WTC11 (cell line): ENCODE results near the gene CFAP58. TPM values are rescaled to one million over a fixed set of nuclear protein-coding genes. Genes with fewer than 3 reads are reported as not detected.

Source experiments
- ATAC-seq: fragments of 200-7000 bp; cut with Tn5 transposase; 2 replicates; pipeline ENCODE4 v1.10.0; 2021; ENCODE audit warnings: mild to moderate bottlenecking, moderate library complexity
- CTCF ChIA-PET: fragments of 300-600 bp; sonication (Branson Sonifier 250); formaldehyde crosslinking; loops from one replicate; lab custom pipeline; 2021; ENCODE audit warnings: antibody characterized with exemption; lab: Charles Lee
- POLR2A ChIA-PET: fragments of 350-600 bp; sonication (Branson Sonifier 250); formaldehyde crosslinking; loops from one replicate; lab custom pipeline; 2021; ENCODE audit warnings: antibody characterized with exemption; lab: Charles Lee
- DNase-seq: peaks from one replicate; pipeline ENCODE4 v3.0.0; 2021; ENCODE audit warnings: low spot score
- H3K27ac Mint-ChIP-seq: 2 replicates; pipeline ENCODE4 v1.8.0; 2021; ENCODE audit warnings: mixed read lengths
- H3K27me3 Mint-ChIP-seq: 2 replicates; pipeline ENCODE4 v1.8.0; 2021; ENCODE audit warnings: low read depth, mild to moderate bottlenecking, moderate library complexity, mixed read lengths
- H3K36me3 Mint-ChIP-seq: 2 replicates; pipeline ENCODE4 v1.8.0; 2021; ENCODE audit warnings: mixed read lengths
- H3K4me1 Mint-ChIP-seq: 2 replicates; pipeline ENCODE4 v1.8.0; 2022; ENCODE audit warnings: mixed read lengths
- H3K4me3 Mint-ChIP-seq: 2 replicates; pipeline ENCODE4 v1.8.0; 2021; ENCODE audit warnings: mild to moderate bottlenecking, moderate library complexity, mixed read lengths
- H3K9me3 Mint-ChIP-seq: 2 replicates; pipeline ENCODE4 v1.8.0; 2021; ENCODE audit warnings: mixed read lengths
- ATF3 ChIP-seq: sonication (generic); formaldehyde crosslinking; conservative IDR thresholded peaks from 2 replicates; pipeline ENCODE4 v1.8.1; 2022; ENCODE audit warnings: mild to moderate bottlenecking, missing genetic modification reagents
- CBFB ChIP-seq: sonication (generic); formaldehyde crosslinking; IDR thresholded peaks from 2 replicates; pipeline ENCODE4 v1.8.1; 2022; ENCODE audit warnings: mild to moderate bottlenecking, low read depth, missing genetic modification reagents
- CTCF ChIP-seq: fragments of 200-600 bp; IDR thresholded peaks from 2 replicates; pipeline ENCODE4 v1.8.0; 2022; ENCODE audit warnings: antibody characterized with exemption
- E2F1 ChIP-seq: sonication (generic); formaldehyde crosslinking; IDR thresholded peaks from 2 replicates; pipeline ENCODE4 v1.8.0; 2022; ENCODE audit warnings: mild to moderate bottlenecking, missing genetic modification reagents
- ETV6 ChIP-seq: sonication (generic); formaldehyde crosslinking; IDR thresholded peaks from 2 replicates; pipeline ENCODE4 v1.8.1; 2022; ENCODE audit warnings: mild to moderate bottlenecking, missing genetic modification reagents
- GRHL2 ChIP-seq: fragments of 250-450 bp; sonication (Bioruptor Pico); IDR thresholded peaks from 2 replicates; pipeline ENCODE4 v1.8.0; 2022; ENCODE audit warnings: mild to moderate bottlenecking, moderate library complexity; ENCODE audit not compliant: insufficient replicate concordance, severe bottlenecking
- GTF2I ChIP-seq: fragments of 250-450 bp; sonication (Bioruptor Pico); conservative IDR thresholded peaks from 2 replicates; pipeline ENCODE4 v1.4.0; 2021; ENCODE audit warnings: mild to moderate bottlenecking
- IRF1 ChIP-seq: sonication (generic); formaldehyde crosslinking; IDR thresholded peaks from 2 replicates; pipeline ENCODE4 v1.8.0; 2023; ENCODE audit warnings: missing genetic modification reagents
- MYBL2 ChIP-seq: sonication (generic); formaldehyde crosslinking; IDR thresholded peaks from 2 replicates; pipeline ENCODE4 v1.8.1; 2023; ENCODE audit warnings: mild to moderate bottlenecking, moderate library complexity, missing genetic modification reagents
- RORB ChIP-seq: fragments of 250-450 bp; sonication (Bioruptor Pico); IDR thresholded peaks from 2 replicates; pipeline ENCODE4 v1.9.0; 2021; ENCODE audit warnings: mild to moderate bottlenecking
- SP1 ChIP-seq: sonication (generic); formaldehyde crosslinking; conservative IDR thresholded peaks from 2 replicates; pipeline ENCODE4 v1.8.1; 2022; ENCODE audit warnings: missing genetic modification reagents
- TCF7 ChIP-seq: sonication (generic); formaldehyde crosslinking; IDR thresholded peaks from 2 replicates; pipeline ENCODE4 v1.8.0; 2022; ENCODE audit warnings: mild to moderate bottlenecking, low read depth, missing genetic modification reagents, moderate library complexity
- total RNA-seq: library from RNA; stranded (reverse); gene quantifications from 3 replicates; pipeline ENCODE4 v1.2.3, GENCODE V29; 2021
- TF ChIP-seq, protein P1 (sequence below): fragments of 250-450 bp; sonication (Bioruptor Pico); IDR thresholded peaks from 2 replicates; pipeline ENCODE4 v1.9.0; 2021; ENCODE audit warnings: moderate library complexity, mild to moderate bottlenecking, inconsistent platforms, borderline replicate concordance
- TF ChIP-seq, protein P2 (sequence below): sonication (generic); formaldehyde crosslinking; IDR thresholded peaks from 2 replicates; pipeline ENCODE4 v1.8.0; 2023; ENCODE audit warnings: mild to moderate bottlenecking, missing genetic modification reagents
- TF ChIP-seq, protein P3 (sequence below): sonication (generic); formaldehyde crosslinking; IDR thresholded peaks from 2 replicates; pipeline ENCODE4 v1.8.0; 2023; ENCODE audit warnings: missing genetic modification reagents, mild to moderate bottlenecking, borderline replicate concordance
- TF ChIP-seq, protein P4 (sequence below): sonication (generic); formaldehyde crosslinking; IDR thresholded peaks from 2 replicates; pipeline ENCODE4 v1.8.0; 2022; ENCODE audit warnings: mild to moderate bottlenecking, missing genetic modification reagents
- TF ChIP-seq, protein P5 (sequence below): fragments of 250-450 bp; sonication (Bioruptor Pico); IDR thresholded peaks from 2 replicates; pipeline ENCODE4 v1.9.0; 2021; ENCODE audit warnings: mild to moderate bottlenecking

Gene CFAP58
- total RNA-seq, 1 experiment from 2014 or later, result 1.0 TPM

- no peak for TF ChIP-seq GTF2I (CRISPR knock-in tag)
- TF ChIP-seq, all 79 proteins: peak for 0
Observed at GRCh38 chr10:104324221-104324686, 29.4 kb upstream of the CFAP58 start (continued).

- ChIA-PET POLR2A (no interaction called here), CTCF (interaction anchor here (1.4 kb wide), 1 partner anchor 50 kb away, joined by 3 read pairs; no protein-coding TSS in a partner anchor)
- Mint-ChIP-seq H3K27ac (peak overlapping the region; percentile 69; the same call in 1 of the 2 replicates), H3K9me3 (no peaks in the 10 kb centered on the region), H3K27me3 (no peaks in the 10 kb centered on the region), H3K4me1 (peaks cover 94% of the 10 kb centered on the region), H3K4me3 (no peak overlapping the region), H3K36me3 (peaks cover 5% of the 10 kb centered on the region; the same call in 1 of the 2 replicates)
- DNase-seq (no peak), ATAC-seq (no peak)
- TF ChIP-seq E2F1 (CRISPR knock-in tag) (no peak), MYBL2 (CRISPR knock-in tag) (no peak), ETV6 (no peak), ATF3 (no peak), CBFB (CRISPR knock-in tag) (no peak), TCF7 (CRISPR knock-in tag) (no peak), IRF1 (no peak), SP1 (CRISPR knock-in tag) (no peak), RORB (CRISPR knock-in tag) (no peak), GRHL2 (CRISPR knock-in tag) (no peak), CTCF (no peak)
- TF ChIP-seq, protein P1, sequence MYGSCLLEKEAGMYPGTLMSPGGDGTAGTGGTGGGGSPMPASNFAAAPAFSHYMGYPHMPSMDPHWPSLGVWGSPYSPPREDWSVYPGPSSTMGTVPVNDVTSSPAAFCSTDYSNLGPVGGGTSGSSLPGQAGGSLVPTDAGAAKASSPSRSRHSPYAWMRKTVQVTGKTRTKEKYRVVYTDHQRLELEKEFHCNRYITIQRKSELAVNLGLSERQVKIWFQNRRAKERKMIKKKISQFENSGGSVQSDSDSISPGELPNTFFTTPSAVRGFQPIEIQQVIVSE (CRISPR knock-in tag), result no peak
- TF ChIP-seq, protein P2, sequence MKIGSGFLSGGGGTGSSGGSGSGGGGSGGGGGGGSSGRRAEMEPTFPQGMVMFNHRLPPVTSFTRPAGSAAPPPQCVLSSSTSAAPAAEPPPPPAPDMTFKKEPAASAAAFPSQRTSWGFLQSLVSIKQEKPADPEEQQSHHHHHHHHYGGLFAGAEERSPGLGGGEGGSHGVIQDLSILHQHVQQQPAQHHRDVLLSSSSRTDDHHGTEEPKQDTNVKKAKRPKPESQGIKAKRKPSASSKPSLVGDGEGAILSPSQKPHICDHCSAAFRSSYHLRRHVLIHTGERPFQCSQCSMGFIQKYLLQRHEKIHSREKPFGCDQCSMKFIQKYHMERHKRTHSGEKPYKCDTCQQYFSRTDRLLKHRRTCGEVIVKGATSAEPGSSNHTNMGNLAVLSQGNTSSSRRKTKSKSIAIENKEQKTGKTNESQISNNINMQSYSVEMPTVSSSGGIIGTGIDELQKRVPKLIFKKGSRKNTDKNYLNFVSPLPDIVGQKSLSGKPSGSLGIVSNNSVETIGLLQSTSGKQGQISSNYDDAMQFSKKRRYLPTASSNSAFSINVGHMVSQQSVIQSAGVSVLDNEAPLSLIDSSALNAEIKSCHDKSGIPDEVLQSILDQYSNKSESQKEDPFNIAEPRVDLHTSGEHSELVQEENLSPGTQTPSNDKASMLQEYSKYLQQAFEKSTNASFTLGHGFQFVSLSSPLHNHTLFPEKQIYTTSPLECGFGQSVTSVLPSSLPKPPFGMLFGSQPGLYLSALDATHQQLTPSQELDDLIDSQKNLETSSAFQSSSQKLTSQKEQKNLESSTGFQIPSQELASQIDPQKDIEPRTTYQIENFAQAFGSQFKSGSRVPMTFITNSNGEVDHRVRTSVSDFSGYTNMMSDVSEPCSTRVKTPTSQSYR (CRISPR knock-in tag), result no peak
- TF ChIP-seq, protein P3, sequence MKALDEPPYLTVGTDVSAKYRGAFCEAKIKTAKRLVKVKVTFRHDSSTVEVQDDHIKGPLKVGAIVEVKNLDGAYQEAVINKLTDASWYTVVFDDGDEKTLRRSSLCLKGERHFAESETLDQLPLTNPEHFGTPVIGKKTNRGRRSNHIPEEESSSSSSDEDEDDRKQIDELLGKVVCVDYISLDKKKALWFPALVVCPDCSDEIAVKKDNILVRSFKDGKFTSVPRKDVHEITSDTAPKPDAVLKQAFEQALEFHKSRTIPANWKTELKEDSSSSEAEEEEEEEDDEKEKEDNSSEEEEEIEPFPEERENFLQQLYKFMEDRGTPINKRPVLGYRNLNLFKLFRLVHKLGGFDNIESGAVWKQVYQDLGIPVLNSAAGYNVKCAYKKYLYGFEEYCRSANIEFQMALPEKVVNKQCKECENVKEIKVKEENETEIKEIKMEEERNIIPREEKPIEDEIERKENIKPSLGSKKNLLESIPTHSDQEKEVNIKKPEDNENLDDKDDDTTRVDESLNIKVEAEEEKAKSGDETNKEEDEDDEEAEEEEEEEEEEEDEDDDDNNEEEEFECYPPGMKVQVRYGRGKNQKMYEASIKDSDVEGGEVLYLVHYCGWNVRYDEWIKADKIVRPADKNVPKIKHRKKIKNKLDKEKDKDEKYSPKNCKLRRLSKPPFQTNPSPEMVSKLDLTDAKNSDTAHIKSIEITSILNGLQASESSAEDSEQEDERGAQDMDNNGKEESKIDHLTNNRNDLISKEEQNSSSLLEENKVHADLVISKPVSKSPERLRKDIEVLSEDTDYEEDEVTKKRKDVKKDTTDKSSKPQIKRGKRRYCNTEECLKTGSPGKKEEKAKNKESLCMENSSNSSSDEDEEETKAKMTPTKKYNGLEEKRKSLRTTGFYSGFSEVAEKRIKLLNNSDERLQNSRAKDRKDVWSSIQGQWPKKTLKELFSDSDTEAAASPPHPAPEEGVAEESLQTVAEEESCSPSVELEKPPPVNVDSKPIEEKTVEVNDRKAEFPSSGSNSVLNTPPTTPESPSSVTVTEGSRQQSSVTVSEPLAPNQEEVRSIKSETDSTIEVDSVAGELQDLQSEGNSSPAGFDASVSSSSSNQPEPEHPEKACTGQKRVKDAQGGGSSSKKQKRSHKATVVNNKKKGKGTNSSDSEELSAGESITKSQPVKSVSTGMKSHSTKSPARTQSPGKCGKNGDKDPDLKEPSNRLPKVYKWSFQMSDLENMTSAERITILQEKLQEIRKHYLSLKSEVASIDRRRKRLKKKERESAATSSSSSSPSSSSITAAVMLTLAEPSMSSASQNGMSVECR (CRISPR knock-in tag), result no peak
- TF ChIP-seq, protein P4, sequence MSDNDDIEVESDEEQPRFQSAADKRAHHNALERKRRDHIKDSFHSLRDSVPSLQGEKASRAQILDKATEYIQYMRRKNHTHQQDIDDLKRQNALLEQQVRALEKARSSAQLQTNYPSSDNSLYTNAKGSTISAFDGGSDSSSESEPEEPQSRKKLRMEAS (CRISPR knock-in tag), result no peak
- TF ChIP-seq, protein P5, sequence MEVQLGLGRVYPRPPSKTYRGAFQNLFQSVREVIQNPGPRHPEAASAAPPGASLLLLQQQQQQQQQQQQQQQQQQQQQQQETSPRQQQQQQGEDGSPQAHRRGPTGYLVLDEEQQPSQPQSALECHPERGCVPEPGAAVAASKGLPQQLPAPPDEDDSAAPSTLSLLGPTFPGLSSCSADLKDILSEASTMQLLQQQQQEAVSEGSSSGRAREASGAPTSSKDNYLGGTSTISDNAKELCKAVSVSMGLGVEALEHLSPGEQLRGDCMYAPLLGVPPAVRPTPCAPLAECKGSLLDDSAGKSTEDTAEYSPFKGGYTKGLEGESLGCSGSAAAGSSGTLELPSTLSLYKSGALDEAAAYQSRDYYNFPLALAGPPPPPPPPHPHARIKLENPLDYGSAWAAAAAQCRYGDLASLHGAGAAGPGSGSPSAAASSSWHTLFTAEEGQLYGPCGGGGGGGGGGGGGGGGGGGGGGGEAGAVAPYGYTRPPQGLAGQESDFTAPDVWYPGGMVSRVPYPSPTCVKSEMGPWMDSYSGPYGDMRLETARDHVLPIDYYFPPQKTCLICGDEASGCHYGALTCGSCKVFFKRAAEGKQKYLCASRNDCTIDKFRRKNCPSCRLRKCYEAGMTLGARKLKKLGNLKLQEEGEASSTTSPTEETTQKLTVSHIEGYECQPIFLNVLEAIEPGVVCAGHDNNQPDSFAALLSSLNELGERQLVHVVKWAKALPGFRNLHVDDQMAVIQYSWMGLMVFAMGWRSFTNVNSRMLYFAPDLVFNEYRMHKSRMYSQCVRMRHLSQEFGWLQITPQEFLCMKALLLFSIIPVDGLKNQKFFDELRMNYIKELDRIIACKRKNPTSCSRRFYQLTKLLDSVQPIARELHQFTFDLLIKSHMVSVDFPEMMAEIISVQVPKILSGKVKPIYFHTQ (CRISPR knock-in tag), result no peak
Observed at GRCh38 chr10:104324931-104325330, 28.7 kb upstream of the CFAP58 start.
